ENCODE measurements around the gene AGAP3. TPM values are rescaled to one million over a fixed set of nuclear protein-coding genes. Genes with fewer than 3 reads are reported as not detected.

The AGAP3 gene
- total and polyA plus RNA-seq, 7 experiments from 2014 or later = 6.0 to 70.6 (median 36.4) TPM

GRCh38 chr7:151125846-151126481, 39.7 kb downstream of the AGAP3 start:
- Histone ChIP-seq H3K4me1 (ENCODE audit: control insufficient read depth in 2 of 2, insufficient read depth in 2 of 2, low read length in 2 of 2) (no peaks in the 10 kb centered on the region), H3K27me3 (ENCODE audit: control insufficient read depth in 2 of 2, insufficient read depth in 2 of 2, low read length in 2 of 2) (no peaks in the 10 kb centered on the region), H3K27ac (ENCODE audit: low read depth, low read length) (no peak overlapping the region), H3K4me3 (ENCODE audit: low read length) (no peak overlapping the region), H3K9me3 (ENCODE audit: control insufficient read depth in 2 of 3, low read length in 3 of 3) (no peaks in the 10 kb centered on the region), H3K36me3 (ENCODE audit: control insufficient read depth in 2 of 3, insufficient read depth in 3 of 3, low read length in 3 of 3) (peaks cover 0 to 40% (median 0%) of the 10 kb centered on the region in 3 experiments)
- CTCF ChIA-PET = no interaction called here
- intact Hi-C loops (cut with micrococcal nuclease) = no loop called here
- no peak for ATAC-seq
- H3K4me3 Mint-ChIP-seq = peak overlapping the region in 1 of 10 donors; percentile 28
- DNase-seq = no peak
- H3K9me3 Mint-ChIP-seq = no peaks in the 10 kb centered on the region
- POLR2A ChIA-PET = no interaction called here
- no peak overlapping the region for H3K27ac Mint-ChIP-seq
- H3K27me3 Mint-ChIP-seq = no peaks in the 10 kb centered on the region
- peaks cover 0 to 8% (median 6%) of the 10 kb centered on the region in 7 donors for H3K4me1 Mint-ChIP-seq
- peaks cover 0 to 16% (median 7%) of the 10 kb centered on the region in 5 donors for H3K36me3 Mint-ChIP-seq

GRCh38 chr7:151126491-151127137, 40.3 kb downstream of the AGAP3 start:
- Mint-ChIP-seq H3K9me3 (no peaks in the 10 kb centered on the region), H3K27ac (no peak overlapping the region), H3K36me3 (peaks cover 0 to 17% (median 5%) of the 10 kb centered on the region in 5 donors), H3K4me1 (peaks cover 0 to 8% (median 5%) of the 10 kb centered on the region in 7 donors), H3K27me3 (no peaks in the 10 kb centered on the region), H3K4me3 (no peak overlapping the region)
- DNase-seq (no peak), ATAC-seq (no peak)
- CTCF ChIA-PET = no interaction called here
- no peak overlapping the region for H3K27ac ChIP-seq (ENCODE audit: low read depth, low read length)
- no peak overlapping the region for H3K4me3 ChIP-seq (ENCODE audit: low read length)
- H3K36me3 ChIP-seq (ENCODE audit: control insufficient read depth in 2 of 3, insufficient read depth in 3 of 3, low read length in 3 of 3) = peaks cover 0 to 40% (median 0%) of the 10 kb centered on the region in 3 experiments
- no peaks in the 10 kb centered on the region for H3K4me1 ChIP-seq (ENCODE audit: control insufficient read depth in 2 of 2, insufficient read depth in 2 of 2, low read length in 2 of 2)
- intact Hi-C loops (cut with micrococcal nuclease) = no loop called here
- H3K9me3 ChIP-seq (ENCODE audit: control insufficient read depth in 2 of 3, low read length in 3 of 3) = no peaks in the 10 kb centered on the region
- H3K27me3 ChIP-seq (ENCODE audit: control insufficient read depth in 2 of 2, insufficient read depth in 2 of 2, low read length in 2 of 2) = no peaks in the 10 kb centered on the region
- POLR2A ChIA-PET = no interaction called here

- Mint-ChIP-seq H3K4me3 (no peak overlapping the region), H3K9me3 (no peaks in the 10 kb centered on the region), H3K27ac (no peak overlapping the region), H3K36me3 (peaks cover 0 to 18% (median 5%) of the 10 kb centered on the region in 5 donors), H3K4me1 (peaks cover 0 to 8% (median 5%) of the 10 kb centered on the region in 7 donors), H3K27me3 (no peaks in the 10 kb centered on the region)
- ChIA-PET POLR2A (interaction anchor here (0.6 kb wide), 1 partner anchor 25 kb away, joined by 3 read pairs; no protein-coding TSS in a partner anchor), CTCF (no interaction called here)
- intact Hi-C loops (cut with micrococcal nuclease) = no loop called here
- Histone ChIP-seq H3K4me1 (ENCODE audit: control insufficient read depth in 2 of 2, insufficient read depth in 2 of 2, low read length in 2 of 2) (no peaks in the 10 kb centered on the region), H3K9me3 (ENCODE audit: control insufficient read depth in 2 of 3, low read length in 3 of 3) (no peaks in the 10 kb centered on the region), H3K4me3 (ENCODE audit: low read length) (no peak overlapping the region), H3K27me3 (ENCODE audit: control insufficient read depth in 2 of 2, insufficient read depth in 2 of 2, low read length in 2 of 2) (no peaks in the 10 kb centered on the region), H3K36me3 (ENCODE audit: control insufficient read depth in 2 of 3, insufficient read depth in 3 of 3, low read length in 3 of 3) (peaks cover 0 to 41% (median 0%) of the 10 kb centered on the region in 3 experiments), H3K27ac (ENCODE audit: low read depth, low read length) (no peak overlapping the region)
- ATAC-seq (no peak), DNase-seq (no peak)
These were observed 41.9 kb downstream of the AGAP3 start for GRCh38 chr7:151128144-151128543.

DNA sequence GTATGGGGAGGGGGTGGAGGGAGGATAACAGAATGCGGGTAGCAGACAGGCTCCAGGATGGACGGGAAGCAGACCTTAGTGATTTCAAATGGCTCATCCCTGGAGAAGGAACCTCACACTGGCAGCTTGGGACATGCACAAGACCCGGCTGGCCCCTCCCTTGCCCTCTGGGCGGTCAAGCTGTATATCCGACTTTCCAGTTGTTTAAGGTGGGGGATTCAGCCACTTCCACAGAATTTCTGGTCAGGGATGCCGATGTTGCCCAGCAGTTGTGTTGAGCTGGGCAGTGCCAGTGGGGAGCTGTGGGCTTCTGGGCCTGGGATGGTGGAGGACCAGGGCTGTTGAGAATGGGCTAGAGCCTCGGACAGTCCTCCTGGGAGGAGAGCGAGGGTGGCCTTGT, 42.4 kb downstream of the AGAP3 start:
- Mint-ChIP-seq H3K36me3 (peaks cover 0 to 18% (median 5%) of the 10 kb centered on the region in 5 donors), H3K4me3 (no peak overlapping the region), H3K27me3 (no peaks in the 10 kb centered on the region), H3K27ac (no peak overlapping the region), H3K9me3 (no peaks in the 10 kb centered on the region), H3K4me1 (peaks cover 0 to 6% (median 4%) of the 10 kb centered on the region in 7 donors)
- ChIA-PET POLR2A (interaction anchor here (0.8 kb wide), 1 partner anchor 725 kb away, joined by 3 read pairs; no protein-coding TSS in a partner anchor), CTCF (no interaction called here)
- Histone ChIP-seq H3K4me1 (ENCODE audit: control insufficient read depth in 2 of 2, insufficient read depth in 2 of 2, low read length in 2 of 2) (no peaks in the 10 kb centered on the region), H3K9me3 (ENCODE audit: control insufficient read depth in 2 of 3, low read length in 3 of 3) (no peaks in the 10 kb centered on the region), H3K36me3 (ENCODE audit: control insufficient read depth in 2 of 3, insufficient read depth in 3 of 3, low read length in 3 of 3) (peaks cover 0 to 40% (median 0%) of the 10 kb centered on the region in 3 experiments), H3K27ac (ENCODE audit: low read depth, low read length) (no peak overlapping the region), H3K27me3 (ENCODE audit: control insufficient read depth in 2 of 2, insufficient read depth in 2 of 2, low read length in 2 of 2) (no peaks in the 10 kb centered on the region), H3K4me3 (ENCODE audit: low read length) (no peak overlapping the region)
- DNase-seq = no peak
- intact Hi-C loops (cut with micrococcal nuclease) = no loop called here
- no peak for ATAC-seq

- intact Hi-C loops (cut with micrococcal nuclease) = no loop called here
- ChIA-PET POLR2A (interaction anchor here (0.6 to 0.8 kb wide), 2 partner anchors 674 to 725 kb away, joined by 3 to 4 read pairs; no protein-coding TSS in a partner anchor), CTCF (no interaction called here)
- no peaks in the 10 kb centered on the region for H3K4me1 ChIP-seq (ENCODE audit: control insufficient read depth in 2 of 2, insufficient read depth in 2 of 2, low read length in 2 of 2)
- peaks cover 0 to 44% (median 0%) of the 10 kb centered on the region in 3 experiments for H3K36me3 ChIP-seq (ENCODE audit: control insufficient read depth in 2 of 3, insufficient read depth in 3 of 3, low read length in 3 of 3)
- ATAC-seq (no peak), DNase-seq (no peak)
- no peak overlapping the region for H3K4me3 ChIP-seq (ENCODE audit: low read length)
- peaks cover 0 to 18% (median 0%) of the 10 kb centered on the region in 5 donors for H3K36me3 Mint-ChIP-seq
- no peak overlapping the region for H3K27ac ChIP-seq (ENCODE audit: low read depth, low read length)
- H3K9me3 ChIP-seq (ENCODE audit: control insufficient read depth in 2 of 3, low read length in 3 of 3) = no peaks in the 10 kb centered on the region
- H3K27ac Mint-ChIP-seq = no peak overlapping the region
- H3K9me3 Mint-ChIP-seq = no peaks in the 10 kb centered on the region
- H3K27me3 Mint-ChIP-seq = no peaks in the 10 kb centered on the region
- H3K4me3 Mint-ChIP-seq = no peak overlapping the region
- no peaks in the 10 kb centered on the region for H3K27me3 ChIP-seq (ENCODE audit: control insufficient read depth in 2 of 2, insufficient read depth in 2 of 2, low read length in 2 of 2)
- no peaks in the 10 kb centered on the region for H3K4me1 Mint-ChIP-seq
These were observed 43.1 kb downstream of the AGAP3 start for GRCh38 chr7:151129117-151129959.

DNA sequence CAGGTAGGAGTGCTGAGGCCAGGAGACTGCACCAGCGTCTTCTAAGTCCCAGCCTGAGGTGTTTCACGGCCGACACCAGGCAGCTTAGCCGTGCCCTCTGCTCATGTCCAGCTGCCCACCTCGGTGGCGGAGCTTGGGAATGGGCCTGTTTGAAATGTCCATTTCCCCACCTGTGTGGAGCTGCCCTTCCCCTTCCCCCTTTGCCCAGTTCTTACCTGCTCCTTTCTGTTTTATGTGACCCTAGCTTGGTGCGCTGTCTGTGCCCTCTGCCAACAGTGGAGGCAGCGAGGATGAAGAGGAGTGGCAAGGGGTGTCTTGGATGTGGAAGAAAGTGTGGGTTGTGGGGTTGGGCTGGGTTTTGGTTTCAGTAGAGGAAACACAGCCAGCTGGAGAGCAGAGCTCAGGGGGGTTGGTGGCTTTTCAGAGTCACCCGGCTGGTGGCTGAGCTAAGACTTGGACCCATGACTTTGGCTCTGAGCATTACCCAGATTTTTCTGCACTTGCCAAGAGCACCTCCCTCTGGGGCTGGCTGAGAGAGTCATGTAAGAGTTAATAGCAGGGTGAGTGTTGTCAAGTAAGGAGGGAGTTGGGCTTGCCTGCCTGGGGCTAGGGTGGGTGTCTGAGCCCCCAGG, 43.8 kb downstream of the AGAP3 start:
- H3K4me1 Mint-ChIP-seq = no peaks in the 10 kb centered on the region
- H3K27ac Mint-ChIP-seq = no peak overlapping the region
- Histone ChIP-seq H3K4me3 (ENCODE audit: low read length) (no peak overlapping the region), H3K4me1 (ENCODE audit: control insufficient read depth in 2 of 2, insufficient read depth in 2 of 2, low read length in 2 of 2) (no peaks in the 10 kb centered on the region), H3K27ac (ENCODE audit: low read depth, low read length) (no peak overlapping the region), H3K27me3 (ENCODE audit: control insufficient read depth in 2 of 2, insufficient read depth in 2 of 2, low read length in 2 of 2) (no peaks in the 10 kb centered on the region), H3K36me3 (ENCODE audit: control insufficient read depth in 2 of 3, insufficient read depth in 3 of 3, low read length in 3 of 3) (peaks cover 0 to 52% (median 0%) of the 10 kb centered on the region in 3 experiments), H3K9me3 (ENCODE audit: control insufficient read depth in 2 of 3, low read length in 3 of 3) (no peaks in the 10 kb centered on the region)
- H3K9me3 Mint-ChIP-seq = no peaks in the 10 kb centered on the region
- ATAC-seq (no peak), DNase-seq (no peak)
- H3K36me3 Mint-ChIP-seq = peaks cover 0 to 19% (median 0%) of the 10 kb centered on the region in 5 donors
- POLR2A ChIA-PET = interaction anchor here (0.6 kb wide), 1 partner anchor 673 kb away, joined by 4 read pairs; no protein-coding TSS in a partner anchor
- CTCF ChIA-PET = no interaction called here
- no peak overlapping the region for H3K4me3 Mint-ChIP-seq
- intact Hi-C loops (cut with micrococcal nuclease) = no loop called here
- H3K27me3 Mint-ChIP-seq = no peaks in the 10 kb centered on the region
